ENCODE results near the gene TMF1.

Gene TMF1

GRCh38 chr3:68972358-68972979, 79.7 kb downstream of the TMF1 start:
- peak; percentile 3 for DNase-seq (ENCODE audit: low read depth)

Measured in GM04503 (cell line).